Chondrocyte (in vitro differentiated cells): ENCODE measurements around the gene MGAT4B. TPM values are rescaled to one million over a fixed set of nuclear protein-coding genes. Genes with fewer than 3 reads are reported as not detected.

ENCODE experiments used
- DNase-seq: peaks from one replicate; pipeline ENCODE4 v3.0.0; 2021; ENCODE audit warnings: mixed read lengths, low spot score
- H3K27ac Mint-ChIP-seq: one replicate; pipeline ENCODE4 v1.8.0; 2021; ENCODE audit warnings: mild to moderate bottlenecking, moderate library complexity, mixed read lengths; ENCODE audit not compliant: unreplicated experiment
- H3K27me3 Mint-ChIP-seq: 2 replicates; pipeline ENCODE4 v1.8.0; 2021; ENCODE audit warnings: low read depth, mixed read lengths
- H3K36me3 Mint-ChIP-seq: 2 replicates; pipeline ENCODE4 v1.8.0; 2021; ENCODE audit warnings: low read depth, mixed read lengths
- H3K4me1 Mint-ChIP-seq: 2 replicates; pipeline ENCODE4 v1.8.0; 2021; ENCODE audit warnings: low read depth, mild to moderate bottlenecking, mixed read lengths
- H3K4me3 Mint-ChIP-seq: one replicate; pipeline ENCODE4 v1.8.0; 2021; ENCODE audit warnings: mild to moderate bottlenecking, moderate library complexity, mixed read lengths; ENCODE audit not compliant: unreplicated experiment
- H3K9me3 Mint-ChIP-seq: 2 replicates; pipeline ENCODE4 v1.8.0; 2021; ENCODE audit warnings: low read depth, mixed read lengths
- CTCF ChIP-seq: fragments of 200-600 bp; sonication (generic); IDR thresholded peaks from 2 replicates; pipeline ENCODE4 v1.5.0; 2021; ENCODE audit warnings: antibody characterized with exemption, mild to moderate bottlenecking, moderate library complexity
- total RNA-seq: library from RNA; stranded (reverse); gene quantifications from 3 replicates; pipeline ENCODE4 v1.2.1, GENCODE V29; 2021

Gene MGAT4B
- total RNA-seq, 1 donor from 2014 or later: 142 TPM

GRCh38 chr5:179798144-179798770, 8.4 kb downstream of the MGAT4B start:
- no peak overlapping the region for H3K27ac Mint-ChIP-seq
- peaks cover 15% of the 10 kb centered on the region for H3K4me1 Mint-ChIP-seq
- peaks cover 18% of the 10 kb centered on the region for H3K36me3 Mint-ChIP-seq
- TF ChIP-seq CTCF: no peak
- H3K27me3 Mint-ChIP-seq: no peaks in the 10 kb centered on the region
- peak; percentile 80 for DNase-seq
- H3K4me3 Mint-ChIP-seq: no peak overlapping the region
- no peaks in the 10 kb centered on the region for H3K9me3 Mint-ChIP-seq

GRCh38 chr5:179797741-179798140, 8.9 kb downstream of the MGAT4B start:
- Mint-ChIP-seq H3K4me3 (no peak overlapping the region), H3K4me1 (peaks cover 18% of the 10 kb centered on the region), H3K36me3 (peaks cover 18% of the 10 kb centered on the region), H3K27ac (no peak overlapping the region), H3K27me3 (no peaks in the 10 kb centered on the region), H3K9me3 (no peaks in the 10 kb centered on the region)
- no peak for TF ChIP-seq CTCF
- DNase-seq: no peak

GRCh38 chr5:179796877-179797608, 9.6 kb downstream of the MGAT4B start:
- Mint-ChIP-seq H3K9me3 (no peaks in the 10 kb centered on the region), H3K27ac (peak overlapping the region; percentile 54), H3K27me3 (no peaks in the 10 kb centered on the region), H3K4me1 (peaks cover 18% of the 10 kb centered on the region), H3K36me3 (peaks cover 16% of the 10 kb centered on the region), H3K4me3 (peak overlapping the region; percentile 58)
- TF ChIP-seq CTCF: no peak
- no peak for DNase-seq

- Mint-ChIP-seq H3K9me3 (no peaks in the 10 kb centered on the region), H3K36me3 (peaks cover 13% of the 10 kb centered on the region), H3K27me3 (no peaks in the 10 kb centered on the region), H3K27ac (peak overlapping the region; percentile 54), H3K4me1 (peaks cover 18% of the 10 kb centered on the region), H3K4me3 (peak overlapping the region; percentile 58)
- peak; percentile 91 for DNase-seq
- peak; percentile 90 for TF ChIP-seq CTCF
These were observed 10.5 kb downstream of the MGAT4B start for GRCh38 chr5:179795863-179796833.
